Suprapubic skin (tissue), 4 donors: ENCODE results near the gene AJAP1. TPM values are rescaled to one million over a fixed set of nuclear protein-coding genes. Genes with fewer than 3 reads are reported as not detected.

Source experiments
- DNase-seq, 2 donors: peaks; one replicate each; pipeline ENCODE4 v3.0.0-alpha.2; 2019; ENCODE audit warnings: low spot score in 2 of 2
- H3K27ac ChIP-seq: fragments of 200-600 bp; sonication (generic); one replicate; pipeline ENCODE4 v1.5.1; 2019
- H3K27me3 ChIP-seq: fragments of 200-600 bp; sonication (generic); one replicate; pipeline ENCODE4 v1.5.1; 2019
- H3K36me3 ChIP-seq: fragments of 200-600 bp; sonication (generic); one replicate; pipeline ENCODE4 v1.5.1; 2019
- H3K4me1 ChIP-seq: fragments of 200-600 bp; sonication (generic); one replicate; pipeline ENCODE4 v1.5.1; 2019
- H3K4me3 ChIP-seq: fragments of 200-600 bp; sonication (generic); one replicate; pipeline ENCODE4 v1.5.1; 2019; ENCODE audit warnings: mild to moderate bottlenecking
- H3K9me3 ChIP-seq: fragments of 200-600 bp; sonication (generic); one replicate; pipeline ENCODE4 v1.5.1; 2019
- CTCF ChIP-seq, 2 donors: fragments of 200-600 bp in 1 of 2; fragments of 450-650 bp in 1 of 2; sonication (generic) in 1 of 2; IDR thresholded peaks; one replicate each; pipeline ENCODE4 v1.5.1; 2016 to 2019; ENCODE audit warnings: antibody characterized with exemption in 2 of 2, mild to moderate bottlenecking in 1 of 2, moderate library complexity in 1 of 2
- EP300 ChIP-seq: sonication (generic); formaldehyde crosslinking; IDR thresholded peaks from one replicate; pipeline ENCODE4 v1.6.1; 2017; ENCODE audit warnings: antibody characterized with exemption
- POLR2A ChIP-seq, 2 donors: fragments of 450-650 bp; IDR thresholded peaks; one replicate each; pipeline ENCODE4 v1.6.1; 2017; ENCODE audit warnings: antibody characterized with exemption in 2 of 2, mild to moderate bottlenecking in 2 of 2, moderate library complexity in 2 of 2
- POLR2AphosphoS5 ChIP-seq, 3 donors: sonication (generic); formaldehyde crosslinking; IDR thresholded peaks; one replicate each; pipeline ENCODE4 v1.6.1; 2017; ENCODE audit warnings: antibody characterized with exemption in 3 of 3
- WGBS: methylation state at CpG from one replicate; pipeline ENCODE4 v1.1.5; 2018; 5-methylcytosine and 5-hydroxymethylcytosine counted together
- total RNA-seq, 4 donors: library from RNA; depleted of rRNA; stranded (reverse); fragments of >200 nt; gene quantifications; one replicate each; pipeline ENCODE4 v1.1.0, GENCODE V29; 2016

The AJAP1 gene
- total RNA-seq, 4 donors from 2014 or later: 0.11 to 2.3 (median 0.80) TPM

- Histone ChIP-seq H3K27me3 (peaks cover 6% of the 10 kb centered on the region), H3K4me1 (peaks cover 3% of the 10 kb centered on the region), H3K27ac (no peak overlapping the region), H3K4me3 (no peak overlapping the region), H3K9me3 (no peaks in the 10 kb centered on the region), H3K36me3 (no peaks in the 10 kb centered on the region)
- DNase-seq: no peak
- 81% methylated on average over 9 of the region's 9 CpGs for WGBS
- no peak for TF ChIP-seq EP300
- no peak for TF ChIP-seq CTCF (IDR thresholded peaks at IDR 0.05)
- TF ChIP-seq POLR2A (IDR thresholded peaks at IDR 0.05): no peak
- no peak for TF ChIP-seq POLR2AphosphoS5 (IDR thresholded peaks at IDR 0.05)
Measured at GRCh38 chr1:4626560-4627319, 27.7 kb upstream of the AJAP1 start.

DNA sequence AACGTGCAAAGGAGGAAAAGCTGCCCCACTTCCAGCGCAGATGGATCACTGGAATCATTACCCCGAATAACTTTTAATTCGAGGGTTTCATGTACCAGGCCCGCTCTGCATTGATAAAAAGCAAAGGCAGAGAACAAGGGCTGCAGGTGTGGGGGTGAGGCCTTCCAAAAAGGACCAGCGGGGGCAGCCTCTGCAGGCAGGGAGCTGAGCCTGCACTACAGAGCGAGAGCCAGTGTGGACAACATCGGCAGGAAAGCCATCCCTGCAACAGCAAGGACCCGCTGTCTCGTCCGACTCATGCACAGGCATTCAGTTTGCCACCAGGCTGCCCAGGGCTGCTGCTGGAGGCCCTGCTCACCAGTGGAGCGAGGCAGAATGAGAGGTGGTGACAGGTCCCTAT is 27.1 kb upstream of the AJAP1 start:
- Histone ChIP-seq H3K27ac (no peak overlapping the region), H3K4me3 (no peak overlapping the region), H3K36me3 (no peaks in the 10 kb centered on the region), H3K27me3 (peaks cover 6% of the 10 kb centered on the region), H3K4me1 (peaks cover 3% of the 10 kb centered on the region), H3K9me3 (no peaks in the 10 kb centered on the region)
- 66% methylated on average over 12 of the region's 12 CpGs for WGBS
- no peak for DNase-seq
- TF ChIP-seq POLR2A (IDR thresholded peaks at IDR 0.05) (no peak), CTCF (IDR thresholded peaks at IDR 0.05) (no peak), POLR2AphosphoS5 (IDR thresholded peaks at IDR 0.05) (no peak), EP300 (no peak)

DNA sequence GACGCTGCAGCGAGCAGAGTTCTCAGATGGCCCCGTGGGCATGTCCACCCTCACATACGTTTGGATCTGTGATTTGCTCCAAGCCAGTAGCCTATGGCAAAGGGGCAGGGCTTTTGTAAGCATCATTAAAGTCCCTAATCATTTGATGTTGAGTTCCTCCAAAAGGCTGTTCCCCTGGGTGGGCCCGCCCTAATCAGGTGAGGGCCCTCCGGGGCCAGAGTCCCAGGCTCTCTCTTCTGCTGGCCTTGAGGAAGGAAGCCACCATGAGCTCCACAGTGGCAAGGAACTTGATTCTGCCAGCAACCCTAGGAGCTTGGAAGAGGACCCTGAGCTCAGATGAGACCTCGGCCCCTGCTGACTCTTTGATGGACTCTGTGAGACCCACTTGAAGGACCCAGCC is 25.4 kb upstream of the AJAP1 start:
- Histone ChIP-seq H3K27ac (no peak overlapping the region), H3K9me3 (no peaks in the 10 kb centered on the region), H3K36me3 (no peaks in the 10 kb centered on the region), H3K27me3 (peaks cover 6% of the 10 kb centered on the region), H3K4me1 (peaks cover 3% of the 10 kb centered on the region), H3K4me3 (no peak overlapping the region)
- WGBS: 84% methylated on average over 5 of the region's 7 CpGs
- TF ChIP-seq POLR2A (IDR thresholded peaks at IDR 0.05) (no peak), CTCF (IDR thresholded peaks at IDR 0.05) (no peak), EP300 (no peak), POLR2AphosphoS5 (IDR thresholded peaks at IDR 0.05) (no peak)
- no peak for DNase-seq

DNA sequence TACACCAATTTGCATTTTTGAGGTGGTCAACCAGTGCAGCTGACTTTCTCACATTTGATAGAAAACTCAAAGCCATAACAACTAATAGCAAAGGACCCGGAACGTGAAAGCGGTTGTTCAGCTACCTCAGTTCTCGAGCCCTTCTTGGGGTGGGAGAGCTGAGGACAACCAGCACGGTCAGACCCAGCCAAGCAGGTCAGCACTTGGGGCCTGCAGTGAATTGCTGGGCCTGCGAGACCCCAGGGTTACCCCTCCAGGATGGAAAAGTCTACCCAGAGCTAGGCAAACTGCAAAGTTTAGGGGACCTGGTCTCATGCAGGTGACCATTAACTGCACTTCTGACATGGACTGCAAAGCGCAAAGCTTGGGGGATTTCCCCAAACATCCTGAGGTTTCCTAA is 23.8 kb upstream of the AJAP1 start:
- Histone ChIP-seq H3K4me3 (no peak overlapping the region), H3K4me1 (peaks cover 3% of the 10 kb centered on the region), H3K27me3 (peaks cover 6% of the 10 kb centered on the region), H3K36me3 (no peaks in the 10 kb centered on the region), H3K27ac (no peak overlapping the region), H3K9me3 (no peaks in the 10 kb centered on the region)
- TF ChIP-seq POLR2A (IDR thresholded peaks at IDR 0.05) (no peak), EP300 (no peak), CTCF (IDR thresholded peaks at IDR 0.05) (no peak)
- no peak for DNase-seq
- 90% methylated on average over 6 of the region's 7 CpGs for WGBS

DNA sequence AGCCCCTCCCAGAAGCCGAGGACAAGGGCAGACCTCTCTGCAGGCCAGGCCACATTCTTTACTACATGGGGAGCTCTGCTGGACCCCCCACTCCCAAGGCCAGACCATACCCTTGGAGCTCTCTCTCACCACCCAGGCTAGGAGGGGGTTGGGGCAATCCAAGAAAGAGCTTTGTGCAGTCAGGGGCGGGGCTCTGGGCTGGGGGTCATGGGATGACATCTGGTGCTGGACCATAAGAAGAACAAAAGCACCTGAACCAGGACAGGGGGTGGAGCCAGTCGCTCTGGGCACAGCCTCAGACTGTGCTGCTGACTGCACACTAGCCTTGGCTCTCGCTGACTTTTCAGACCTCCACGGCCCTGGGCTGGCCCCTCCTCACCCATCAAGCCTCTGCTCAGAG is 23.1 kb upstream of the AJAP1 start:
- TF ChIP-seq POLR2AphosphoS5 (IDR thresholded peaks at IDR 0.05): no peak
- TF ChIP-seq POLR2A (IDR thresholded peaks at IDR 0.05): no peak
- no peak for TF ChIP-seq EP300
- TF ChIP-seq CTCF (IDR thresholded peaks at IDR 0.05): no peak
- DNase-seq: no peak
- no peaks in the 10 kb centered on the region for H3K9me3 ChIP-seq
- peaks cover 6% of the 10 kb centered on the region for H3K27me3 ChIP-seq
- peaks cover 3% of the 10 kb centered on the region for H3K4me1 ChIP-seq
- 77% methylated on average over 4 of the region's 5 CpGs for WGBS
- H3K36me3 ChIP-seq: no peaks in the 10 kb centered on the region
- no peak overlapping the region for H3K4me3 ChIP-seq
- no peak overlapping the region for H3K27ac ChIP-seq
